Nephron (organoid): ENCODE measurements around the gene ZNF311.

Source experiments
- H3K27ac Mint-ChIP-seq, 3 experiments: 2 replicates each; pipeline ENCODE4 v1.8.0; 2020; ENCODE audit warnings: mixed read lengths in 3 of 3, mild to moderate bottlenecking in 2 of 3, moderate library complexity in 1 of 3
- H3K27me3 Mint-ChIP-seq: 2 replicates; pipeline ENCODE4 v1.8.0; 2021; ENCODE audit warnings: low read depth, mild to moderate bottlenecking, moderate library complexity, mixed read lengths
- H3K36me3 Mint-ChIP-seq: 2 replicates; pipeline ENCODE4 v1.8.0; 2020; ENCODE audit warnings: low read depth, mixed read lengths
- H3K4me1 Mint-ChIP-seq: 2 replicates; pipeline ENCODE4 v1.8.0; 2020; ENCODE audit warnings: mixed read lengths
- H3K4me3 Mint-ChIP-seq, 3 experiments: 2 replicates each; pipeline ENCODE4 v1.8.0; 2020; ENCODE audit warnings: mild to moderate bottlenecking in 3 of 3, mixed read lengths in 3 of 3, moderate library complexity in 2 of 3
- H3K9me3 Mint-ChIP-seq: 2 replicates; pipeline ENCODE4 v1.8.0; 2020; ENCODE audit warnings: mixed read lengths
- TF ChIP-seq, protein P1 (sequence below), 3 experiments: fragments of 200-600 bp; sonication (generic); IDR thresholded peaks; one replicate each; pipeline ENCODE4 v1.5.0; 2021; ENCODE audit warnings: antibody characterized with exemption in 3 of 3; ENCODE audit not compliant: unreplicated experiment in 3 of 3

Gene ZNF311

GRCh38 chr6:29005183-29005885, at the start of gene ZNF311:
Gene ZNF311, minus strand, starts transcription at chr6:29005315. Its CDS starts 1,361 bp downstream, at chr6:29003954.
- H3K27ac Mint-ChIP-seq = peak within 1 kb of the TSS; percentile 39 to 64 (median 57)
- peak within 1 kb of the TSS; percentile 87 to 93 (median 92) for H3K4me3 Mint-ChIP-seq
- H3K9me3 Mint-ChIP-seq = no peaks in the 10 kb centered on the region
- TF ChIP-seq, protein P1, sequence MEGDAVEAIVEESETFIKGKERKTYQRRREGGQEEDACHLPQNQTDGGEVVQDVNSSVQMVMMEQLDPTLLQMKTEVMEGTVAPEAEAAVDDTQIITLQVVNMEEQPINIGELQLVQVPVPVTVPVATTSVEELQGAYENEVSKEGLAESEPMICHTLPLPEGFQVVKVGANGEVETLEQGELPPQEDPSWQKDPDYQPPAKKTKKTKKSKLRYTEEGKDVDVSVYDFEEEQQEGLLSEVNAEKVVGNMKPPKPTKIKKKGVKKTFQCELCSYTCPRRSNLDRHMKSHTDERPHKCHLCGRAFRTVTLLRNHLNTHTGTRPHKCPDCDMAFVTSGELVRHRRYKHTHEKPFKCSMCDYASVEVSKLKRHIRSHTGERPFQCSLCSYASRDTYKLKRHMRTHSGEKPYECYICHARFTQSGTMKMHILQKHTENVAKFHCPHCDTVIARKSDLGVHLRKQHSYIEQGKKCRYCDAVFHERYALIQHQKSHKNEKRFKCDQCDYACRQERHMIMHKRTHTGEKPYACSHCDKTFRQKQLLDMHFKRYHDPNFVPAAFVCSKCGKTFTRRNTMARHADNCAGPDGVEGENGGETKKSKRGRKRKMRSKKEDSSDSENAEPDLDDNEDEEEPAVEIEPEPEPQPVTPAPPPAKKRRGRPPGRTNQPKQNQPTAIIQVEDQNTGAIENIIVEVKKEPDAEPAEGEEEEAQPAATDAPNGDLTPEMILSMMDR (IDR thresholded peaks at IDR 0.05; ENCODE audit: unreplicated experiment in 3 of 3) = no peak
- no peaks in the 10 kb centered on the region for H3K36me3 Mint-ChIP-seq
- no peaks in the 10 kb centered on the region for H3K27me3 Mint-ChIP-seq
- peaks cover 5% of the 10 kb centered on the region for H3K4me1 Mint-ChIP-seq

GRCh38 chr6:29051680-29052079, 46.6 kb upstream of the ZNF311 start:
- TF ChIP-seq, protein P1 (IDR thresholded peaks at IDR 0.05; ENCODE audit: unreplicated experiment in 3 of 3) = no peak
- H3K27ac Mint-ChIP-seq = no peak overlapping the region

DNA sequence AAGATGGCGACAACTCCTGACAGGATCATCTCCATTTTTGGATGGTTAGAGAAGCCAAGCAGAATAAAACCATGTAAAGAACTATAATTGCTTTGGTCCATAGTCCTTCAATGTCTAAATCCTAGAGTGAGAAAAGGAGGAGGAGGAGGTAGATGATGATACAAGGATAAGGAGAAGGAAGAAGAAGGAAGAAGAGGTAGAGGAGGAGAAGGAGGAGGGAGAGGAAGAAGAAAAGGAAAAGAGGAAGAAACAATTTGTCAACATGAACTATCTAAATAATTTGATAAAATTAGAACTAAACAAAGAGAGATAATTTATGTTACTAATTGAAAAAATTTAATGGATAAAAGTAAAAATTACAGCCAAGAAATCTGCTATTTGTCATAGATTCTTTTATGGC, 40.0 kb upstream of the ZNF311 start, which contains the start of gene OR2W1:
Gene OR2W1, minus strand, starts transcription at position 101 of the 400 bp plus-strand sequence. Its CDS starts 0 bp downstream, at position 101.
- Mint-ChIP-seq H3K4me3 (no peak within 1 kb of the TSS), H3K4me1 (no peaks in the 10 kb centered on the region), H3K36me3 (no peaks in the 10 kb centered on the region), H3K27me3 (peaks cover 7% of the 10 kb centered on the region), H3K27ac (no peak within 1 kb of the TSS), H3K9me3 (no peaks in the 10 kb centered on the region)
- TF ChIP-seq, protein P1 (IDR thresholded peaks at IDR 0.05; ENCODE audit: unreplicated experiment in 3 of 3) = no peak

More at GRCh38 chr6:29051680-29052079, 46.6 kb upstream of the ZNF311 start:
- Mint-ChIP-seq H3K4me3 (no peak overlapping the region), H3K9me3 (peaks cover 9% of the 10 kb centered on the region), H3K4me1 (no peaks in the 10 kb centered on the region), H3K27me3 (peaks cover 16% of the 10 kb centered on the region), H3K36me3 (no peaks in the 10 kb centered on the region)

- no peaks in the 10 kb centered on the region for H3K27me3 Mint-ChIP-seq
- no peaks in the 10 kb centered on the region for H3K36me3 Mint-ChIP-seq
- no peaks in the 10 kb centered on the region for H3K4me1 Mint-ChIP-seq
- H3K9me3 Mint-ChIP-seq = no peaks in the 10 kb centered on the region
- TF ChIP-seq, protein P1 (IDR thresholded peaks at IDR 0.05; ENCODE audit: unreplicated experiment in 3 of 3) = no peak
- H3K4me3 Mint-ChIP-seq = no peak overlapping the region
- no peak overlapping the region for H3K27ac Mint-ChIP-seq
These were observed 30.8 kb upstream of the ZNF311 start for GRCh38 chr6:29035951-29036350.

DNA sequence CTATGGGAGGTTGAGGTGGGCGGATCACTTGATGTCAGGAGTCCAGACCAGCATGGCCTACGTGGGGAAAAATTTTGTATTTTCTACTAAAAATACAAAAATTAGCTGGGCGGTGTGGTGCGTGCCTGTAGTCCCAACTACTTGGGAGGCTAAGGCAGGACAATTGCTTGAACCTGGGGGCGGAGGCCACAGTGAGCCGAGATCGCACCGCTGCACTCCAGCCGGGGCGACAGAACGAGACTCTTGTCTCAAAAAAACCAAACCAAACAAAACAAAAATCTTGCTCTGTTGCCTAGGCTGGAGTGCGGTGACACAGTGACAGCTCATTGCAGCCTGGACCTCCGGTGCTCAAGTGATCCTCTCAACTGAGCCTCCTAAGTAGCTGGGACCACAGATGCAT, 23.7 kb upstream of the ZNF311 start:
- Mint-ChIP-seq H3K9me3 (no peaks in the 10 kb centered on the region), H3K27ac (no peak overlapping the region), H3K36me3 (no peaks in the 10 kb centered on the region), H3K4me1 (no peaks in the 10 kb centered on the region), H3K4me3 (no peak overlapping the region), H3K27me3 (peaks cover 15% of the 10 kb centered on the region)
- TF ChIP-seq, protein P1 (IDR thresholded peaks at IDR 0.05; ENCODE audit: unreplicated experiment in 3 of 3) = no peak
